ENCODE results near the gene PPP1CA.

The PPP1CA gene

DNA sequence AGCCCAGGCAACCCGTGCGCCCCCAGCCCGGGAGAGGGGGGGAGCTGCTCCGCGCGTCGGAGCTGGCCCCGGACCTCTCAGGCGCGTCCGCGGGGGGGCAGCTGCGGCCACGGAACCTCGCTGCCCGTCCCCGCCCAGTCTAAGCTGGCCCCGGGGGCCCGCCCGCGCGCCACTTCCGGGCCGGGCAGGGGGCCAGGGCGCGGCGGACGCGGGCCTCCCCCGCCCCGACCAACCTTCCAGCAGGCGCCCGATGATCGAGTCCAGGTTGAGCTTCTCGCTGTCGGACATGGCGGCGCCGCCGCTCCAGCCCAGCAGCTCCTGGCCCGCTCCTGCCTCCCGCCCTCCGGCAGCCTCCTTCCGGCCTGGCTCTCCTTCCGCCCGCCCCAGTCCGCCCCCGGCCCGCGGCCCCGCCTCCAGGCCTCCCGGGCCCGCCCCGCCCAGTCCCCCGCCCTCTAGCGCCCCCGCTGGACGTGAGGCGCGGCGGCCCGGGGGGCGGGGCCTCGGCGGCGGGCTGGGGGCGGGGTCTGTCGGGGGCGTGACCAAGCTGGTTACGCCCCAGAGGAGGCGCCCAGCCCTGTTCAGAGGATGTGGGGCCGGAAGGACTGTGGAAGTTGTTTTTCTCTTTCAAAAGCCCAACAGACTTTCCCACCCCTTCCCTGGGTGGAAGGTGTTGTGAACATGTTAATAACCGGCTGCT, at the start of gene PPP1CA:
Gene PPP1CA (minus strand): TSS at position 364 of the 697 bp plus-strand sequence. CDS start 76 bp downstream, at position 288.
- peak; percentile 89 for DNase-seq (ENCODE audit: low spot score)

DNA sequence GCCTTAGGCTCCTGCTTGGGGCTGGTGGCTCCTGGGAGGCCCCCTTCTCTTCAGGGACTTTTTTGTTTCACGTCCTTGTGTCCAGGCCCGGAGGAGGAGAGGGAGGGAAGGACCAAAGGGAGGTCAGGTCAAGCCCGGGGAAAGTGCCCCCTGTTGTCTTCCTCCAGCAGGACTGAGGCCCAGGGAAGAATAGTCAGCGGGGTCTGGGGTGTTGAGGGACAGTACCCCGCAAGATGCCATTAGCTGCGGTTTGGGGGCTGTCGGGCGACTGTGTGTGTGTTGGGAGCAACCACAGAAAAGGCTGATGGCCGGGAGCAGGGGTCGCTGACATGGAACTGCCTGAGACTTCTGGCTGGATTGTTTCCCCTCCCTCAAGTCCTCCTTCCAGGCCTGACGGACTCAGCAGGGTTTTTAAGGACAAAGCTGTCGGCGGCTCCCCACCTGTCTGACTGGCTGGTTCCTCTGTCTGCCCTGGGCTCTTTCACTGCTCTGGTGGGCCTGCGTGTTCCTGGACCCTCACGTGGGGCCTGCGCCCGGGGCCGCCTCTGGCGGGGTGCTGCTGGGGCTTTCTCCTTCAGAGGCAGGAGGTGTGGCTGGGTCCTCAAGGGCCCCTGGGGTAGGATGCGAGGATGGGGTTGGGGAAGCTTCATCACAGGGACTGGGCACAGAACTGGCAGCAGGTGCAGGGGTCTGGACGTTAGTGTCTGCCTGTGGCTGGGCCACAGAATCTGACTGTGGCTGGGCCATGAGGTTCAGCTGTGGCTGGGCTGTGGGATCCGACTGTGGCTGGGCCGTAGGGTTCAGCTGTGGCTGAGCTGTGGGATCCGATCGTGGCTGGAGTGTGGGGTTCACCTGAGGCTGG, 49.4 kb upstream of the PPP1CA start:
- DNase-seq (ENCODE audit: low spot score): no peak

DNA sequence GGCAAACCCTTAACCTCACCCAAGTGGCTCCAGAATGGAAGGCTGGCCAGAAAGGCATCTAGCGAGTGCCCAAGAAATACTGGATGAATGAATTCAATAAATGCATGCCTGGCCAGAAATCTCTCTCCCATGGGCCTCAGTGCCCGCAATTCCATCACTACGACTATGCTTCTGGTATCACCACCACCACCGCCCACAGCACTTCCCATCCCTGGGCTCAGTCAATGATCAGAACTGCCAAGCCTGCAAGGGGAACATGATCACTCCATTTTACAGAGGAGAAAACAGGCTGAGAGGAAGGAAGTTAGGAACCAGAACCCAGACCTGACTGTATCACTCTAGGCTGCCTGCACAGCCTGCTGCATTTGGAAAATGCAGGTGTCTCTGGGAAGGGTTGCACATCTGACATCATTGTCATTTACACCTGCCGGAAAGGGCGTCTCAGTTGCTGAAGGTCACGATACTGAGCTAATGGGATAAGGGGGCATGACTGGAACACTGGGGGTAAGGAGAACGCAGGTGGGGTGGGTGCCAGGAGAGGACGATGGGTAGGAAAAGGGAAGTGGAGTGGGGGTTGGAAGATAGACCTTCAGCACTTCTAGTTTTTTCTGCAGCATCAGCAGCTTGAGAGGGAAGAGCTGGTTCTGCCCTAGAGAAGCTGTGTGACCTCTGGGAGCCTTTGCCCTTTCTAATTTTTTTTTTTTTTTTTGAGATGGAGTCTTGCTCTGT, 47.6 kb upstream of the PPP1CA start:
- DNase-seq (ENCODE audit: low spot score): no peak

DNA sequence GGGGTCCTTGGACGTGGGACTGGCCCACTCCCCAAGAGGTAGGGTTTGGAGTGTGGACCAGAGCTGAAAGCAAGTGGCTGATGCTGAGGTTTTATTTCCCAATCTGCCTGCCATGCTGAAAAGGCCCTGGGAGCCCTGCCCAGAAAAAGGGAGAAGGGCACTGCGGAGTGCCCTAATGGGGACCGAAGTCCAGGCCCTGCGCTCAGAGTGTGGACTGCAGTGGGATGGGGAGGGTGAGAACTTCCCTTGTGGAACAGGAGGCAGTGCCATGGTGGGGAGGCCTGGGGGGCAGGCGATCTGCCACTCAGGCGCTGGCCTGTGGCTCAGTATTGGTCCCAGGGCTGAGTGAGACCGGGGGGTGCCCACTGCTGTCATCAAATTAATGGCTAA, 46.6 kb upstream of the PPP1CA start:
- no peak for DNase-seq (ENCODE audit: low spot score)

DNA sequence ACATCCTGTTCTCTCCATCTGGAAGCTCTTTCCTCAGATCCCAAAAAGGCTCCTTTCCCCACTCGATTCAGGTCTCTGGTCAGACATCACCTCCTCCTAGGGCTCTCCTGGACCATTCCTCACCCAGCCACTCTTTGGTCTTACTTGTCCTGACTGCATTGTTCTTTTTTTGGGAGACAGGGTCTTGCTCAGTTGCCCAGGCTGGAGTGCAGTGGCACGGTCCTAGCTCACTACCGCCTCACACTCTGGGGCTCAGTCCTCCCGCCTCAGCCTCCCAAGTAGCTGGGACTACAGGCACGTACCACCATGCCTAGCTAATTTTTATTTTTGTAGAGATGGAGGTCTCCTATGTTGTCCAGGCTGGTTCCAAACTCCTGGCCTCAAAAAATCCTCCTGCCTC, 43.9 kb upstream of the PPP1CA start:
- no peak for DNase-seq (ENCODE audit: low spot score)

DNA sequence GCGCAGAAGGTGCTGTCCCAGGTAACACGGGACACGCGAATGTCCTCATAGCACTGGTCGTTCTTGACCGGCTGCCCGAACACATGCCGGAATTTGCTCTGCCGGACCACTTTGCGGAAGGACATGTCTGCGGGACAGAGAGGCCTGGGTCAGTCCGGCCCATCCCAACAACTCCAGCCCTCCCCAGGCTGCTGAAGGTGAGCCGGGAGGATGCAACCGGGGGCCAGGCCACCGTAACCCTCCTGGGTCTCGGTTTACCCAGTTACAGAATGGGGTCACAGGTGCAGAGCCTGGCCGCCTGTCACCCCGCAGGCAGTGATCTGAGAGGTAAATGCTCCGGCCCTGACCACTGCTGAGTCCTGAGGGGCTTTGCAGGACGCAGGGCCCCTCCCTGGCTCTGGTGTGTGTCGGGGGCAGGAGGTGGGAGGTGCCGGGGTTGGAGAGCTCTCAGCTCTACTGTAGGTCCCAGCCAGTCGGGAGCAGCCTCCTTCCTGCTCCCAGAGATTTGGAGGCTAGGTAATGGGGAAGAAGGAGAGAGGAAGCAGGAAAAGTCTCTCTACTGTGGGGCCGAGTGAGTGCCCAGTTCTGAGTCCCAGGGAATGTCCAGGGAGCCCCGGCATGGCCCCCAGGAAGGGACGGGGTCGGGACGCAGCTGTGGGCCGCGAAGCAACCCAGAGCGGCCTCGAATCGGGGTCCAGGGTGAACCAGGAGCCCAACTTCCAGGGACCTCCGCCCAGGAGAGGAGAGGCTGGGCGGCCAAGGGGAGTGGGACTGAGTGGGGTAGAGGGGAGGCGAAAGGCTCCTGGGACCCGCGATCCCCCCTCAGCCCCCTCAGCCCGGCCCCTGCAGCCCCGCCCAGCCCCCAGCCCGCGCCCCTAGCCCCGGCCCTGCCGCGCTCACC, 41.1 kb upstream of the PPP1CA start:
- DNase-seq (ENCODE audit: low spot score): no peak

DNA sequence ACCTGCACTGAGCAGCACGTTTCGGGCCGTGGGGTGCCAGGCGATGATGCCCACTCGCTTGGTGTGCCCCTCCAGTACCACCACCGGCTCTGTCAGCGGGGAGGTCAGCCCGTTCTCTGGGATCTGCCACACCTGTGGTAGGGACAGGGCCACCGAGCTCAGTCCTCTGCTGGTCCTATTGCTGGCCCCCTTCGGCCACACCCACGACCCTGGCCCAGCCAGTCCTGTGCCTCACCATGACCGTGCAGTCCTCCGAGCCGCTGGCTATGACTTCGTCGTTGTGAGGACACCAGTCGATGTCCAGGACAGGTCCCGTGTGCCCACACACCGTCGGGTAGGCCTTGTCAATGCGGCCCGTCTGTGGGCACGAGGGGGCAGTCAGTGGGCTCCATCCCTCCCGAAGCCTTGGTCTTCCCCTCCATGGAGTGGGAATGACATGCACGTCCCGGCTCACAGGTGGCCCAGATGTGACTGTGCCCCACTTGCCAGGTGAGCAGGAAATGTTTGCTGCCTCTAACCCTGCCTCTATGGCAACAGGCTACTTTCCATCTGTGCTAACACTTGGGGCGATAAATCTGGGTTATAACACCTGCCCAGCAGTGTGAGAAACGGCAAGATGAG, 40.2 kb upstream of the PPP1CA start:
- DNase-seq (ENCODE audit: low spot score): peak; percentile 64

DNA sequence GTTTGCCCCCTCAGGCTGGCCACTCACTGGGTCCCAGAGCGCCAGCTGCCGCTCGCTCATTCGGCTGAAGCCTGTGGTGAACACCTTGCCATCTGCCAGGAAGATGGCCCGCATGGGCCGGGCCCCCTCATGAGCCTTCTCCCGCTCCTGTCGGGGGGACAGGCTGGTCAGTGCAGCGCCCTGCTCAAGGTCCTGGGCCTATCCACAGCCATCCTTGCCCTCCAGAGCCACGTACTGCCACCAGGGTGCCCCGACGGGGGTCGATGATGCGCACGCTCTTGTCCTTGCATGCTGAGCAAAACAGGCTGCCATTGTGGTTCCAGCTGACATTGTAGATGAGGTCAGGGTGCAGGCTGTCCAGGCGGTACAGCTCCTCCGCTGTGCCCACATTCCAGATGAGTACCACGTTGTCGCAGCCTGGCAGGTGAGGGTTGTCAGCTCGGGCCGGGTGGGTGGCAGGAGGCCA, 39.5 kb upstream of the PPP1CA start:
- DNase-seq (ENCODE audit: low spot score): no peak

DNA sequence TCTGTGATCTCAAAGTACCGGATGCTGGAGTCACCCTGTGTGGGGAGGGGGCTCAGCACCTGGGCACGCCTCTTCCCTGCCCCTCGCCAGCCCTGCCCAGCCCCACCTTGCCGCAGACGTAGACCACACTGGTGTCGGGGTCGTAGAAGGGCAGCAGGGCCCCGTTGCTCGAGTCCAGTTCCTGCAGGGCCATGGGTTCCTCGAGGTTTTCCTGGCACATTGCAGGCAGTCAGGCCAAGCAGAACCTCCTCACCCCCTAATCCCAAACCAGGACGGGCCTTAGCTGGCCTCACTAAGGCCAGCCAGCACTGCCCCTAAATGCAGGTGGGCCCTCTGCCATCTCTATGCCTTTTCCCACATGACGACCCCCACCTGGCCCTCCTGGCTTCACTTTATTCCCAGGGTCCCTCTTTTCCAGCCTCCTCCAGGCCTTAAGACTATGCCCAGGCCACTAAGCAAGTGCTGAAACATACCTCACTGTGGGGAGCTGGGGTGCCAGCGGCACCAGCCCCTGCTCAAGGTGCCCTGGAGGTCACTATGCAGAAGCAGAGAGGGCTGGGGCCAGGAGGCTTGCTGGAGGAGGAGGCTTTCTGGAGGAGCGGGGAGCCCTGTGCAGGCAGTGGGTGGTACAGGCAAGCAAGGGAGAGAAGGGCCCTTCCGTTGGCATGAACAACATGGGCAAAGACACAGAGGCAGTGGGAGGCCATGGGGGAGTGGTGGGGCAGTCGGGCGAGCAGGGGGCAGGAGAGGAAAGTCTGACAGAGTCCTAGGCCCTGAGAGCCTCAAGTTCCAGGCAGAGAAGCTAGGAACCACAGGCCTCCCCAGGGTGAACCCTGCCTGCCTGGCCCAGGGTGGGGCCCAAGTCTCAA, 38.8 kb upstream of the PPP1CA start:
- DNase-seq (ENCODE audit: low spot score): no peak

DNA sequence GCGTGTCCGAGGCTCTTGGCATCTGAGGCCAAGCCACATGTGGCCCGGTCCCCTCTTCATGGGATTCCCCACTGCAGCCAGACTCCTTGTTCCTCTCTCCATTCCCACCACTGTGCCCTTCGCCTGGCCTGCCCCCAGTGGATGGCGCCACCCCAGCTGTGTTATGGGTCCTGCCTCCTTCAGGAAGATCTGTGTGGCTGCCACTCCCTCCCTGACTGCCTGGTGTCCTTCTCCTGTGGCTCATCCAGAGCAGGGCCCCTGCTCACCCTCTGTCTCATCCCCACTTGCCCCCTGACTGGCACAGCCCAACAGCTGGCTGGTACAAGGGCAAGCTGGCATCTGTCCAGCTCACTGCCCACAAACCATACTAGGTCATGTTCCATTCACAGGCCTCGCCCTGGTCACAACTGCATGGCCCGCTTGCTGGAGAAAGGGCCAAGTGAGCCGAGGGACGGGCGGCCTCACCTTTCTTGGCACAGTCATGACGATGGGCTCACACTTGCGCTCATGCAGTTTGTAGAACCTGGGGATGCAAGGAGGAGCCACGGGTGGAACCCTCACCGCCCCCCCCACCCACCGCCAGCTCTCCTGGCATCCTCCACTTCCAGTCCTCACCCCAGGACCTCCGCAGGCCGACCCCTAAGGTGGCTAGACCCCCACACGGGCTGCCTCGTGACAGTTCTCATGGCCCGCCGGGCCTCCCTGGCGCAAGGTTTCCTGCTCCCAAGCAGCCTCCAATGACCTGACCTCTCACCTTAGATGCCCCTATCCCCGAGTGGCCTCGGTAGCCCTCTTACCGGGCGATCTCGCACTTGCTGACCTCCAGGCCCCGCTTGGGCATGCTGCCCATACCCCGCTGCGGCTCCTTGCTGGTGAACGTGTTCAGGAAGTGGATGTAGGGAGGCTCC, 37.9 kb upstream of the PPP1CA start:
- DNase-seq (ENCODE audit: low spot score): no peak

DNA sequence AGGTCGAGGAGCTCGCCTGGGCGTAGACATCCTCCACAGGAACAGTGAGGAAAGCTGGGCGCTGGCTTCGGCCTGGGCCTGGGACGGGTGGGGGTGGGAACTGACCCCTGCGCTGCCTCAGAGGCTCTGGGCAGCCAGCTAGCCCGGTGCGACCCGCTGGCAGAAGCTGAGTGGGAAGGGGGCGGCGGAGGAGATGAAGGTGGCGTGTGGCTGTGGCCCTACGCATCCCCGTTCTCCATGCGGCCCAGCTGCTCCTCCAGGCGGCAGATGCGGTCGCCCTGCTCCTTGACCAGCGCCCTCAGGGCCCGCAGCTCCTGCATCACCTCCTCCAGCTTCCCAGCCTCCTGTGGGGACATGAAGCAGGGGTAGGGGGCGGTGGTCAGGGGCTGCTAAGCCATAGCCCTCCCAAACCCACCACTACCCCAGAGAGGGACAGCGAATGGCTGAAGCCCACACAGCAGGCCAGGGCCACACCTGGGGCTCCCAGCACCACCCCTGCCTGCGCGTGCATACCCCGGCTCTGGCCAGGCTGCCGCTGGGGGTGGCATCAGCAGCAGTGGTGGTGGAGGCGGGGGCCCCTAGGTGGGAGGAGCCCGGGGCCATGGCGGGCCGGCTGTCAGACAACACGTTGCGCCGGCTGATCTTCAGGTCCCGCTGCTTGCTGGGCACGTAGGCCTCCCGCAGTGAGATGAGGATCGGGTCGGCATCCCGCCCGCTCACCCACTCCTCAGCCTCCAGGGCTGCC, 36.7 kb upstream of the PPP1CA start:
- no peak for DNase-seq (ENCODE audit: low spot score)

DNA sequence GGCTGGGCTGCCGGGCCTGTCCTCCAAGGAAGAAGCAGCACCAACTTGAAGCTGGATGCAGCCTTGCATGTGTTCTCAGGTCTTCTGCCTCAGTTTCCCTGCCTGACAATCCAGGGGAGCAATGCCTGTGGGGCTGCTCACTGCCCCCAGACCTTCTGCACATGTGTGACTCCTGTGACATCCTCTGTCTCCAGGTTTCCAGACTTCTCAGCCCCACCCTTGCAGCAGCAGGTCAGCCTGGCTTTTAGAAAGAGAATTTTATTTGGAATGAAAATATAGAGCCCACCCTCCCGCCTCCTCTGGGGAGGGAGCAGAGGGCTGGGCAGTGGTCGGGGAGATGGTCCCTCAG, 36.1 kb upstream of the PPP1CA start:
- DNase-seq (ENCODE audit: low spot score): no peak

DNA sequence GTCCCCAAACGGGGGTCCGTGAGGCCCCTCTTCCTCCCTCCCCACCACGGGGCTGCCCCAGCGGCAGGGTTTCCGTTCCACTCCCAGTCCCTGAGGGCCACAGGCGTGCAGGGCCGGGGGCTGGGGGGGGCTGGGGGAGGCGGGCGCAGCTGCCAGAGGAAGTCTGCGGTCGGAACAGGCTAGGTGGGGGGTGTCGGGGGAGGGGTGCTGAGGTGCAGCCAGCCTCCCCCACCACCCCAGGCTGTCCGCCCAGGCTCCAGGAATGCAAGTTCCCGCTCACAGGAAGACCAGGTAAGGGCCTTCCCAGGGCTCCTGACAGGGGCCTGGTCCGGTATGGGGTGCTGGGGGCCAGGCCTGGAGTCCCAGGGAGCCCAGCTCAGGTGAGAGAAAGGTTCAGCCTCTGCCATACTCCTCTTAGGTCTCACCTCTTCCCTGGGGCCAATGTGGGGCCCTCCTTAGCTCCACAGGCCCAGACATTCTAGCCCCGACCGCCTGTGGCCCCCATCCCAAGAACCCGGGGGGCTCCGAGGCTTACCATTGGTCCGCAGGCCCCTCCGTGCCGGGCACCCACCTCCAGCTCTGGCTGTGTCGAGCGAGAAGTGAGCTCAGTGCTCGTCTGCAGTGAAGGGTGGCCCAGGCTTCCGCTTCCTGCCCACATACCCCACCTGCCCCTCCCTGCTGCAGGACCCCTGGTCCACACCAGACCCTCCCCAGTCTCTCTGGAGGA, 35.6 kb upstream of the PPP1CA start, which contains the start of gene PTPRCAP:
Gene PTPRCAP (minus strand): TSS at position 601 of the 727 bp plus-strand sequence. CDS start 63 bp downstream, at position 538.
- peak; percentile 66 for DNase-seq (ENCODE audit: low spot score)

DNA sequence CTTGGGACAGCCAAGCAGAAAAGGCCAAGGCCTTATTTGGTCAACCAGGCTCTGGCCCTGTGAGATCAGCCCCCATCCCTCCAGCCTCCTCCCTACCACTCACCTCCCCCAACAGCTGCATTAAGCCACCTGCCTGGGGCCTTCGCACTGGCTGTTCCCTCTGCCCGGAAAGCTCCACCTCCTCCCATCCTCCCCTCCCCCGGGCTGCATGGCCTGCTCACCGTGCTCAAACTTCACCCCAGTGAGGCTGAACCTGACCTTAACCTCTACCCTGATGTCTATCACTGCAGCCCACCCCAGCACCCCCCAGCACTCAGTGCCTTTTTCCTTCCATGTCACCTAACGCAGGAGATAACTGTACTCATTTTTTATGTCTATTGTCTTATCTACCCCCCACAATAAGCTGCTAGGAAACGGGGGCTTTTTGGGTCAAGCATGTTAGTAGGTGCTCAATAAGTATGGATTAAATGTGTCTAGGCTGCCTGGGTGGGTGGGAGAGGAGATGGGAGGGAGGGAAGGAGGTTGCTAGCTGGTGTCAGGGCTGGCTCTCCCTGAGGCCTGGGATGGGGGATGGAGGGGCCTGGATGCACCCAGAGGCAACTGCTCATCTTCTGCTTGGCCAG, 34.9 kb upstream of the PPP1CA start:
- peak; percentile 73 for DNase-seq (ENCODE audit: low spot score)

DNA sequence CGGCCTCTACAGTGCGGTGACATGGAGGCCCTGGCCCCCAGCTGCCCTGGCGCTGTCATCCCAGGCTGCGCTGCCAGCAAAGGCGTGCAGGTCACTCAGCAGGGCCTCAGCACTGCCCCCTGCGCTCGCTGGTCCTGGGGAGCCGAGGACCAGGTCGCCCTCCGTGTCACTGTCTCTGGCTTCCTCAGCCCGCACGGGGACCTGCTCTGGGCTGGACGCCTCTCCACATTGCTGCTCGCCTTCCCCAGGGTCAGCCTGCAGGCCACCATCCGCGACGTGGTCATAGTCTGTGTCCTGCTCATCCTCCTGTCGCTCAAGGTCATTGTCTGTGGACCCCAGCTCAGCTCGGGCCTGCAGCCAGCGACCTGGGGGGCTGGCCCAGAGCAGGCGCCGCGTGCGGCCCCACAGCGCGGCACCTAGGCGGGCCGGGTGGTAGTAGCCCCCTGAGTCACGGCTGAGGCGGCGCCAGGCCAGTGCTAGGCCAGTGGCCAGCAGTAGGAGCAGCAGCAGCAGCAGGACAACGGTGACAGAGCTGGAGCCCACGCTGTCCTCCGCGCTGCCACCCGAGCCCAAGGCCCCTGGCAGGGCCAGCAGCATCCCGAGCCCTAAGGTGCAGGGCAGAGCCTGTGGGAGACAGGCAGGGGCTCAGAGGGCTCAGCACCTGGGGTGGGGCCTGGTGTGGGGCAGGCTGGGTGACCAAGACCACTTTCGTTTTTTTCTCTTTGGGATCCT, 34.2 kb upstream of the PPP1CA start:
- DNase-seq (ENCODE audit: low spot score): no peak

DNA sequence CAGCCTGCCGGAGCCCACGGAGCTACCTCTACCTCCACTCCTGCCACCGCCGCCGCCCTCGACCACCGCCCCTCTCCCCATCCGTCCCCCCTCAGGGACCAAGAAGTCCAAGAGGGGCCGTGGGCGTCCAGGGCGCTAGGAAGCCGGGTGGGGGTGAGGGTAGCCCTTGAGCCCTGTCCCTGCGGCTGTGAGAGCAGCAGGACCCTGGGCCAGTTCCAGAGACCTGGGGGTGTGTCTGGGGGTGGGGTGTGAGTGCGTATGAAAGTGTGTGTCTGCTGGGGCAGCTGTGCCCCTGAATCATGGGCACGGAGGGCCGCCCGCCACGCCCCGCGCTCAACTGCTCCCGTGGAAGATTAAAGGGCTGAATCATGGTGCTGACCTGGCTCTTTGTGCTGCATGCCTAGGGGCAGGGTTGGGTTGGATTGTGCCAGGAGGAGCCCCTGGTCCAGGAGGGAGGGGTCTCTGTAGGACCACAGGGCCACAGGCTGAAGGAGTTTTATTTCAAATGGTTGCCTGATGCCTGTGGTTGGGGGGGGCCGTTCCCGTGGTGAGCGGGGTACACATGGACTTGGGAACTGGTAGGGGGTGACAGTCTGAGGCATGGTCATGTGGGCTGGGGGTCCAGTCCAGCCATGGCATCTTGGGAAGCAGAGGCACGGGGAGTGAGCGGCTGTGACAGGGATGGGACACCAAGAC, 33.5 kb upstream of the PPP1CA start:
- DNase-seq (ENCODE audit: low spot score): no peak
